ENCODE data around the gene JAKMIP2. TPM values are rescaled to one million over a fixed set of nuclear protein-coding genes. Genes with fewer than 3 reads are reported as not detected.
A peak's percentile ranks its signal among the peaks of the same experiment; 100 is the strongest.

The JAKMIP2 gene
- total and polyA plus RNA-seq, 11 donors = under 0.01 to 1.5 (median 0.16) TPM; not detected in 1

DNA sequence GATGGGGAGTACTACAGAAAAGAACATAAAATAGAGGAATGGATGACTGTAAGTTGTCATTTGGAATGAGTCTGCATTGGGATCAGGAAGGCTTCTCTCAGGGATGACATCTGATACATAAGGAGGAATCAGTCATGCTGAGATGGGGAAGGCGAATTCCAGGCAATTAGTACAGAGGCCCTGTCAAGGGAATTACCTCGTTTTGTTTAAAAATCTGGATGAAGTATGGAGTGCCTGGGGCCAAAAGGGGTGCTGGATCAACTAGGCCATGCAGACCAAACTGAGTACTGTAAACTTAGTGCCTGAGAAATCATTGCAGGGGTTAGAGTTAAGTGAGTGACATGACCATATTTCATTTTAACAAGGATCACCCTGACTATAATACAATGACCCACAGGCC is 30.5 kb downstream of the JAKMIP2 start:
- DNase-seq (no peak), ATAC-seq (no peak)
- H3K27ac ChIP-seq = peak overlapping the region in 1 of 12 donors; percentile 64
- H3K4me1 ChIP-seq = no peaks in the 10 kb centered on the region
- H3K4me3 ChIP-seq = no peak overlapping the region
- H3K27me3 ChIP-seq = no peaks in the 10 kb centered on the region
- no peaks in the 10 kb centered on the region for H3K36me3 ChIP-seq
- intact Hi-C loops (cut with DNase I) = no loop called here
- H3K9me3 ChIP-seq = no peaks in the 10 kb centered on the region
- no peak for TF ChIP-seq POLR2A (IDR thresholded peaks at IDR 0.05)
- TF ChIP-seq, protein P1, sequence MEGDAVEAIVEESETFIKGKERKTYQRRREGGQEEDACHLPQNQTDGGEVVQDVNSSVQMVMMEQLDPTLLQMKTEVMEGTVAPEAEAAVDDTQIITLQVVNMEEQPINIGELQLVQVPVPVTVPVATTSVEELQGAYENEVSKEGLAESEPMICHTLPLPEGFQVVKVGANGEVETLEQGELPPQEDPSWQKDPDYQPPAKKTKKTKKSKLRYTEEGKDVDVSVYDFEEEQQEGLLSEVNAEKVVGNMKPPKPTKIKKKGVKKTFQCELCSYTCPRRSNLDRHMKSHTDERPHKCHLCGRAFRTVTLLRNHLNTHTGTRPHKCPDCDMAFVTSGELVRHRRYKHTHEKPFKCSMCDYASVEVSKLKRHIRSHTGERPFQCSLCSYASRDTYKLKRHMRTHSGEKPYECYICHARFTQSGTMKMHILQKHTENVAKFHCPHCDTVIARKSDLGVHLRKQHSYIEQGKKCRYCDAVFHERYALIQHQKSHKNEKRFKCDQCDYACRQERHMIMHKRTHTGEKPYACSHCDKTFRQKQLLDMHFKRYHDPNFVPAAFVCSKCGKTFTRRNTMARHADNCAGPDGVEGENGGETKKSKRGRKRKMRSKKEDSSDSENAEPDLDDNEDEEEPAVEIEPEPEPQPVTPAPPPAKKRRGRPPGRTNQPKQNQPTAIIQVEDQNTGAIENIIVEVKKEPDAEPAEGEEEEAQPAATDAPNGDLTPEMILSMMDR (IDR thresholded peaks at IDR 0.05) = no peak
- 66 to 70% (median 67%) methylated on average over 2 of the region's 2 CpGs for WGBS, 4 donors

DNA sequence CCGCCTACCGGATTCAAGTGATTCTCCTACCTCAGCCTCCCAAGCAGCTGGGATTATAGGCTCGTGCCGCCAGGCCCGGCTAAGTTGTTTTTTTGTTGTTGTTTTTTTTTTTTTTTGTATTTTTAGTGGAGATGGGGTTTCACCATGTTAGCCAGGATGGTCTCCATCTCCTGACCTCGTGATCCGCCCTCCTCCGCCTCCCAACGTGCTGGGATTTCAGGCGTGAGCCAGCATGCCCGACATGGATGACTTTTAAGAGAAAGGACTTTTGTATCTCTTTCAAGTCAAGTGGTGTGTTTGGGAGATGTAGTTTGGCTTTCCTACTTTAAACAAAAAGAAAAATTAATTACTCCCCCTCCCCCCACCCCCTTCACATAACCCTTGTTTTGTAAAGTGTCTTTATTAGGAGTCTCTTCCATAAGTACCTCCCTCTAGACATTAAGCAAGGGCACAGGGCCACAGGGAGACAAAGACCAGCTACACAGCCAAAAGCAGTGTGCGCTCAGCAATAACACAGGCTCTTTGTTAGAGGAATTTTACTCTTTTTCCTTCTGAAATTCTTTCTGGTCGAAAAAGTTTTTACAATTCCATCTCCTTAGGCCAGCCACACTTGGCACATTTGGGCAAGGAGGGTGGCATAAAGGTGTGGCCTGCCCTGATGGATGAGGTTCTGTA is 31.2 kb downstream of the JAKMIP2 start:
- intact Hi-C loops (cut with DNase I) = no loop called here
- 89 to 91% (median 91%) methylated on average over 13 of the region's 13 CpGs for WGBS, 4 donors
- Histone ChIP-seq H3K4me3 (no peak overlapping the region), H3K9me3 (no peaks in the 10 kb centered on the region), H3K27ac (peak overlapping the region in 1 of 12 donors; percentile 64), H3K36me3 (no peaks in the 10 kb centered on the region), H3K4me1 (no peaks in the 10 kb centered on the region), H3K27me3 (no peaks in the 10 kb centered on the region)
- DNase-seq = no peak
- ATAC-seq = no peak
- no peak for TF ChIP-seq POLR2A (IDR thresholded peaks at IDR 0.05)
- TF ChIP-seq, protein P1 (IDR thresholded peaks at IDR 0.05) = no peak

GRCh38 chr5:147750065-147750464 is 32.5 kb downstream of the JAKMIP2 start:
- ATAC-seq = no peak
- Histone ChIP-seq H3K27me3 (no peaks in the 10 kb centered on the region), H3K4me1 (no peaks in the 10 kb centered on the region), H3K4me3 (no peak overlapping the region), H3K36me3 (no peaks in the 10 kb centered on the region), H3K27ac (no peak overlapping the region), H3K9me3 (no peaks in the 10 kb centered on the region)
- intact Hi-C loops (cut with DNase I) = no loop called here
- WGBS, 4 donors = 65 to 72% (median 68%) methylated on average over 4 of the region's 4 CpGs
- no peak for DNase-seq
- TF ChIP-seq, protein P1 (IDR thresholded peaks at IDR 0.05) = no peak
- no peak for TF ChIP-seq POLR2A (IDR thresholded peaks at IDR 0.05)

DNA sequence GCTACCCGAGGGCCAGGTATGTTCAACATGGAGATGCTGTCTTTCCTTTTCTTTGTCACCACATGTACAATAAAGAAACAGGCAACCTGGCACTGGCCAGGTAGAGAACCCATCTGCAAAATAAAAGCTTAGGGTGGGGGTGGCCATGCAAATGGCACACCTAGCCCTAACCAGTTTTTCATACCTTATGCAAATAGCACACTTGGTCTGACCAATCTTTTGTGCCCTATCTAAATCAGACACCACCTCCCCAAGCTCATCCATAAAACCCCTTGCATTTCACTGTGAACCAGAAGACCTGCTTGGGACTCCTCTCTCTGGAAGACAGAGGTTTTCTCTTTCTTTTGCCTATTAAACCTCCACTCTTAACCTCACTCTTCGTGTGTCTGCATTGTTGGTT is 33.9 kb downstream of the JAKMIP2 start:
- 65 to 77% (median 75%) methylated on average over 2 of the region's 2 CpGs for WGBS, 4 donors
- DNase-seq = no peak
- no peak for TF ChIP-seq POLR2A (IDR thresholded peaks at IDR 0.05)
- TF ChIP-seq, protein P1 (IDR thresholded peaks at IDR 0.05) = no peak
- no peaks in the 10 kb centered on the region for H3K27me3 ChIP-seq
- H3K9me3 ChIP-seq = no peaks in the 10 kb centered on the region
- peaks cover 0 to 7% (median 0%) of the 10 kb centered on the region in 12 donors for H3K4me1 ChIP-seq
- ATAC-seq = no peak
- intact Hi-C loops (cut with DNase I) = no loop called here
- no peaks in the 10 kb centered on the region for H3K36me3 ChIP-seq
- H3K27ac ChIP-seq = no peak overlapping the region
- H3K4me3 ChIP-seq = no peak overlapping the region

All from heart left ventricle (tissue), 16 donors.